ENCODE results near the gene FRMPD4. TPM values are rescaled to one million over a fixed set of nuclear protein-coding genes. Genes with fewer than 3 reads are reported as not detected.

The FRMPD4 gene
- total RNA-seq, 1 experiment from 2014 or later, result 0.24 TPM

GRCh38 chrX:12471061-12471460 is 332.8 kb downstream of the FRMPD4 start:
- no peaks in the 10 kb centered on the region for H3K79me2 ChIP-seq (ENCODE audit: insufficient read depth, low read length)
- no peaks in the 10 kb centered on the region for H3K23me2 ChIP-seq (ENCODE audit: insufficient read length, low read depth, low read length, poor library complexity, severe bottlenecking)
- no peak overlapping the region for H3K27ac ChIP-seq (ENCODE audit: insufficient read length, low read depth, low read length)
- no peak overlapping the region for H3K9ac ChIP-seq (ENCODE audit: extremely low read depth, insufficient read length, low read length)
- Mint-ChIP-seq H3K27me3 (ENCODE audit: low read depth) (no peaks in the 10 kb centered on the region; the same call in 1 of the 2 replicates), H3K4me3 (no peak overlapping the region), H3K36me3 (ENCODE audit: insufficient read depth in 1 of 3, low read depth in 3 of 3) (no peaks in the 10 kb centered on the region; a peak in 3 of 7 replicates), H3K9me3 (peaks cover 57 to 61% of the 10 kb centered on the region in 2 experiments), H3K27ac (no peak overlapping the region), H3K4me1 (peaks cover 0 to 3% of the 10 kb centered on the region in 2 experiments; a peak in 2 of 4 replicates)
- no peak overlapping the region for H2BK120ac ChIP-seq (ENCODE audit: low read depth, low read length, poor library complexity, severe bottlenecking)
- no peak overlapping the region for H2BK20ac ChIP-seq (ENCODE audit: low read depth, low read length, poor library complexity, severe bottlenecking)
- H2AK5ac ChIP-seq (ENCODE audit: insufficient read length, low read length), result no peak overlapping the region
- no peak overlapping the region for H3K18ac ChIP-seq (ENCODE audit: insufficient read length, low read depth, low read length)
- no peak overlapping the region for H3K4ac ChIP-seq (ENCODE audit: low read depth, low read length)
- no peak overlapping the region for H3K4me2 ChIP-seq (ENCODE audit: insufficient read depth, insufficient read length, low read length)
- H2AFZ ChIP-seq (ENCODE audit: low read length), result no peak overlapping the region
- no peaks in the 10 kb centered on the region for H3K4me1 ChIP-seq (ENCODE audit: insufficient read depth, low read length)
- H3K23ac ChIP-seq (ENCODE audit: insufficient read length, low read depth, low read length), result no peak overlapping the region
- H2BK12ac ChIP-seq (ENCODE audit: insufficient read length, low read depth, low read length), result no peak overlapping the region
- no CpG with 5 or more reads among the region's 2 CpGs for WGBS (ENCODE audit: extremely low coverage, insufficient read length, low lambda C conversion rate)
- no peak overlapping the region for H3K14ac ChIP-seq (ENCODE audit: insufficient read depth, low read length)
- H4K8ac ChIP-seq (replicated peaks; ENCODE audit: insufficient read length, low read depth, low read length), result no peak overlapping the region
- no peak for DNase-seq
- H4K20me1 ChIP-seq (ENCODE audit: control insufficient read depth, insufficient read depth, insufficient read length), result no peaks in the 10 kb centered on the region
- H3T11ph ChIP-seq (ENCODE audit: low read length), result no peak overlapping the region
- no peaks in the 10 kb centered on the region for H3K27me3 ChIP-seq (ENCODE audit: insufficient read depth, low read length)
- no peak overlapping the region for H2BK5ac ChIP-seq (ENCODE audit: insufficient read length, low read length)
- H3K79me1 ChIP-seq (ENCODE audit: insufficient read depth, low read depth, low read length, poor library complexity, severe bottlenecking), result no peaks in the 10 kb centered on the region
- H3K56ac ChIP-seq (ENCODE audit: insufficient read length, low read depth, low read length), result no peak overlapping the region
- no peak overlapping the region for H2BK15ac ChIP-seq (ENCODE audit: low read depth, low read length)
- H3K9me3 ChIP-seq (ENCODE audit: control insufficient read depth, low read depth, low read length), result no peaks in the 10 kb centered on the region
- no peak overlapping the region for H4K91ac ChIP-seq (ENCODE audit: insufficient read length, low read depth, low read length)
- H4K5ac ChIP-seq (ENCODE audit: insufficient read length, low read depth, low read length), result no peak overlapping the region
- no peak for TF ChIP-seq CTCF (conservative IDR thresholded peaks at IDR 0.05)

Measured in H9 (cell line).